Sciatic nerve (tissue), 2 donors: Measurements from ENCODE around the gene RBM28. TPM values are rescaled to one million over a fixed set of nuclear protein-coding genes. Genes with fewer than 3 reads are reported as not detected.

ENCODE experiments used
- ATAC-seq: fragments of 200-7000 bp; cut with Tn5 transposase; one replicate; pipeline ENCODE4 v1.9.1; 2020; ENCODE audit warnings: mild to moderate bottlenecking, moderate library complexity
- DNase-seq: peaks from one replicate; pipeline ENCODE4 v3.0.0-alpha.2; 2020; ENCODE audit warnings: low spot score
- intact Hi-C: fragments of 100-400 bp; cut with DNase I; formaldehyde crosslinking; loops from one replicate; pipeline ENCODE4 v1.14.2; 2022
- total RNA-seq: library from RNA; stranded (reverse); fragmentation: NEBNext Ultra II Directional; extraction: Animal tissue kit (Norgen Biotek cat#: 25700); gene quantifications from one replicate; pipeline ENCODE4 v1.2.1, GENCODE V29; 2021
- donor health status: DM: no; HTN: no; CAD: no.
- donor health status: DM: no; HTN: no; CAD: no.

Gene RBM28
- total RNA-seq, 1 donor from 2014 or later, result 49.6 TPM

DNA sequence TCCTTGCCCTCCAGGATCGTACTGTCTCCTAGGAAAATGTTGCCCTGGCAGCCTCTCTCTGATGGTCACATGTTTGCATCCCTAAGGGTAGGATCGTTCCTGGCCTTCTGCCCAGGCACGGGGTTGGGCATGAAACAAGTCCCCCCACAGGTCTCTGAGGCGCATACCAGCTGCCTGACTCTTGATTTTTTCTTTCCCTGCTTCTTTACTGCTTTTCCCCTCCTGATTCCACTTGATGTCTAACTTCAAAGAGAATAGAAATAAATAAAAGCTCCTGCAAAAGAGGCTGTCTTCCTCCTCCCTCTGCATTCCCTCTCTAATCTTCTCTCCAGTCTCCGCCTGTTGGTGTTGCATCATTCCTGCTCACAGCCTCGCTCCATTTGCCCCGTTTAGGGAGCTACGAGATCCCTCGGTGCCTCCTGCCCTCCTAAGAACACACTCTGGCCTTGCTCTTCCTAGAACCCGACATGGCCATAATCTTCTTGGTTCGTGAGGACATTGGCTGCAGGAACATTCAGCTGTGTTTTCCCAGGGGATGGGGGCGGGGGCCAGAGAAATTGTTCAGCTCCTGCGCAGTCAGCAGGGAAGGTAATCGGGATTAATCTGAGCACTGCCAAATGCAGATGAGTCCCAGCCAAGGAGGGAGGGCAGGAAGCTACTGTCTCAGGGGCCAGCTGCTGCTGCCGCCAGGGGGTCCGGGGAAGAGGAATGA is 76.7 kb downstream of the RBM28 start:
- intact Hi-C loops, result no loop called here
- peak; percentile 67 for DNase-seq
- peak; percentile 82 for ATAC-seq

DNA sequence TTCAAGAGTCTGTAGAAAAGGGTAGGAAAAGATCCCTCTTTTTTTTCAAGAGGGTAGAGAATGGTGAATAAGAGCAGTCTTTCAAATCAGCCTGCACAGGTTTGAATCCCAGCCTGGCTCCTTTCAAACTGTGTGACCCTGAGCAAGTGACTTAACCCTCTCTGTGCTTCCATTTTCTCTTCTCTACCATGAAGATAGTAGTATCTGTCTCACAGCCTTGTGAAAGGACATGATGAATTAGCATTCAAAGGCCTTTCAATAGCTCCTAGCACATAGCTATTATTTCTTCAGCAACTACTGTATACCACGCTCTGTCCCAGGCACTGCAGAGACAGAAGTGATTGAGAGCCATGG is 77.2 kb downstream of the RBM28 start:
- ATAC-seq, result no peak
- DNase-seq, result no peak
- intact Hi-C loops, result no loop called here

DNA sequence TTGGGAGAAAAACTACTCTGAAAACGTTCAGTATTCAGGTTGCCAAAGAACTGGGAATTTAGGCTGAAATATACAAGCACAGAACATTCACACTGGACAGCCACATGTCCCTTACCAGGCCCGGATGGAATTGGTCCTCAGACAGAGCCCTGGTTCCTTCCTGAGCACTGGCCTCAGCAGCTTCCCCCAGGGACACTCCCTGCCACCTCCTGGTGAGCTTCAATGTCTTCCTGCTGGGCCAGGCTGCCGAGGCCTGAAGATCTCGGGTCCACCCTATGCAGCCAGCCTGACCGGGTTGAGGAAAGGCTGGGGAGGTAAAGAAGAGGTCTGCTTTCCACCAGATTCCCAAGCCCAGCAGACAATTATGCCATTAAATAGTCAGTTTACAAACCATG is 77.8 kb downstream of the RBM28 start:
- intact Hi-C loops, result no loop called here
- ATAC-seq (no peak), DNase-seq (no peak)

DNA sequence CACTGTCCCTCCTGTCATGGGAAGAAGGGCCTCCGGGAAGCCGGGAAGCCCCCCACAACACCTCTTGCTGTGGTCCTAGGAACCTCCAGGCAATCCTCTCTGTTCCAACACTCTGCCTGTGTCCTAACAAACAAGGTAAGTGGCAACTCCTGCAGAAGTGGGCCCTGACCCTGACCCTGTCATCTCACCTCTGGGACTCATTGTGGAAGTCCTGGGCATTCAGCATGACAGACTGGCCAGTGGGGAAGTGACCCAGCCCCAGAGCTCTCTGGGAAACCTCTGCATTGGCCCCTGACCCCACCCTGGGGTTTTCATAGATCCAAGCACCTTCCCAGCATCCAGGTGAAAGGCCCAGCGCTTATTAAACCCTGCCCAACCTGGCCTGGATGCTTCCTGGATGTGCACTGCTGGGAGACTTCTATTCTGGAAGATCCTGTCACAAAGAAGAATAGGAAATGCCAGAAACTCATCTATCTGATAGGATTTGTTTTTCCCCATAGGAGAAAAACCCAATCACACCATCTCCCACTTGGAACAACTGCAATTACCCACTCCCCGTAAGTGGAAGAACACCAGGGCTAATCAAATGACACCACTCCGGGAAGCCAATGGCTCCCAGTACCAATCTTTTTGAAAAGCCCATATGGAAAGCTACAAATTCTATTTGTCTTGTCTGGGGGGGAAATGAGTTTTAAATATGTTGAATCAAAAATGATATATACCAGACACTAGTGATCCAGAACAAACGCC is 78.4 kb downstream of the RBM28 start:
- intact Hi-C loops, result no loop called here
- DNase-seq, result no peak
- ATAC-seq, result no peak

DNA sequence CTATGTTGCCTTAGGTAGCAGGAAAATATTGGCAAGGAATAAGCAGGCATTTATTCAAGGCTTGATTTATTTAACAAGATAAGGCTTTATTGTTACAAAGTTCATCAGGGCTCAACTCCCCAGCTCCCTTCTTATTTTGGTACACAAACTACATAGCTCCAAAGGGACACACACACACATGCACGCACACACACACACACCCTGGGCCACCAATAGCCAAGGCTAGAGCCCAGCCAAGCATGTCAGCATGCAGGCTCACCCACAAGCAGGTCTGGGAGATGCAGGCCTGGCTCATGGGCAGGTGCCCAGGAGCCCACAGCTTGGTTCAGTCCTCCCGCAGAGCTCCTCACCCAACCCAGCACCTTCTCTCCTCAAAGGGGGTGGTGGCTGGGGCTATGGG is 79.2 kb downstream of the RBM28 start:
- intact Hi-C loops, result no loop called here
- DNase-seq, result no peak
- ATAC-seq, result no peak

GRCh38 chr7:128263420-128263819 is 80.3 kb downstream of the RBM28 start:
- intact Hi-C loops, result no loop called here
- ATAC-seq (no peak), DNase-seq (no peak)

- ATAC-seq (no peak), DNase-seq (no peak)
- intact Hi-C loops, result no loop called here
Observed at GRCh38 chr7:128262273-128263028, 81.3 kb downstream of the RBM28 start.

DNA sequence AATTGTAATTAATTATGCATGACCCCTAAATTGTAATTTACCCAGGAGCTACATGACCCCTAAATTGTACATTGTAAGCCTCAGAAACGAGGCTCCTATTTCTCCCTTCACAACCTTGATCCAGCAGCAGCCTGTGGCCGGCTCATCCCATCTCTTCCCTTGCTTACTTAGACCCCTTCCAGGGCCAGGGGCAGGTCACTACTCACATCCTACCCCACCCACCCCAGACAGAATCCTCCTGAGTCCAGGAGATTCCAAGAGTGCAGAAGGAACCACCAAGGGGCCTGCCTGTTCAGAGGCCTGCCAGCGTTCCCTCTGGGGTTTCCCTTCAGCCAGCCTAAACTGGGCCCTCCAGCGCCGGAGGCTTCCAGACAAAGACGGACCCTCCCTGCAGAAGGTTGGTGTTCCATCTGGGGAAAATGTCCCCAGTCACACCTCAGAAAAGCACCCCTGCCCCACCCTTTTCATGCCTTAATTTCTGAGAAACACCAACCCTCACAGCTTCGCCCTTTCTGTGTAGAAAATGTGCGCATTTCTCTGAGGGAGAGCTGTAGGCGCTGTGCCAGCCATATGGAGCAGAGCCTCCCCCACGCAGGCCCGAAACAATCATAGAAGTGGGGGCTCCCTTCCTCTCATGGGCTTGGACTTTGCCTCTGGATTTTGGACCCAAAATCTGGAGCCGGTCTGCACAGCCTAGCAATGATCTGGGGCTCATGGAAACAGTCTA is 83.5 kb downstream of the RBM28 start:
- intact Hi-C loops, result no loop called here
- DNase-seq (no peak), ATAC-seq (no peak)

- ATAC-seq, result no peak
- intact Hi-C loops, result no loop called here
- no peak for DNase-seq
Observed at GRCh38 chr7:128259131-128260061, 84.3 kb downstream of the RBM28 start.

DNA sequence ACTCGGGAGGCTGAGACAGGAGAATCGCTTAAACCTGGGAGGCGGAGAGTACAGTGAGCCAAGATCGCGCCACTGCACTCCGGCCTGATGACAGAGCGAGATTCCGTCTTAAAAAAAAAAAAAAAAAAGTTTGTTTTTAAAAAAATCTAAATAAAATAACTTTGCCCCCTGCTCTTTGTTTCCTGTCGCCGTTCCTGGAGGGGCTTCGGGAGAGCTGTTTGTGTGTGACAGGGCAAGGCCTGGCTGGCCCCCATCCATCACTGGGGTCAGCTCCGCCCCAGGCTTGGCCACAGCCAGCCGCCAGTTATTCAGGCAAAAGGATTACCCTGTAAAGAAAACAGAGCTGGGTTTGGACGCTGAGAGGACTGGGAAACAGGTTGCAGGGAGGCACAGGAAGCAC is 86.2 kb downstream of the RBM28 start:
- ATAC-seq (peak; percentile 30), DNase-seq (no peak)
- intact Hi-C loops, result no loop called here

- no peak for DNase-seq
- intact Hi-C loops, result no loop called here
- no peak for ATAC-seq
Observed at GRCh38 chr7:128255271-128255670, 88.4 kb downstream of the RBM28 start.

- ATAC-seq (no peak), DNase-seq (no peak)
- intact Hi-C loops, result no loop called here
Observed at GRCh38 chr7:128254470-128254869, 89.2 kb downstream of the RBM28 start.

GRCh38 chr7:128253701-128254100 is 90.0 kb downstream of the RBM28 start:
- DNase-seq (no peak), ATAC-seq (no peak)
- intact Hi-C loops, result no loop called here

DNA sequence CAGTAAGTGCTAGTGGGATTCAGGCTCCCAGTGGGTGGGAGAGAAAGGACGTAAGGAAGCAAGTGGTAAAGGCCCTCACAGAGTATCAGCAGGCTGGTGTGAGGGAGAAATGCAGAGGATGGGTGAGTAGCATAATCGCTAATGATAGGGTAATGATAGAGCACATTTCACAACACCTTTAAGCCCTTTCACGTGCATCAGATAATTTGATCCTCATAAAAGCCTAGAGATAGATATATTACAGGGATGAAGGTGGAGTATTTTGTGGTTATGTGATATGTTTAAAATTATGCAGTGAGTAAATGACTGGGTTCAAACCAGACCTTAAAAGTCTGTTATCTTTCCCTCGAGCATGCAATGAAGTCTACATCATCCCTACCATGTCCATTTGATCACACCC is 92.4 kb downstream of the RBM28 start:
- ATAC-seq, result no peak
- intact Hi-C loops, result no loop called here
- no peak for DNase-seq

Other genes with a start within 250 kb of the RBM28 start
- 7.2 TPM for gene LEP, start 102.6 kb downstream of the RBM28 start, total RNA-seq
- 4.0 TPM for gene PRRT4, start 17.8 kb upstream of the RBM28 start, total RNA-seq
- 49.3 TPM for gene IMPDH1, start 66.1 kb upstream of the RBM28 start, total RNA-seq
- gene HILPDA, start 112.0 kb upstream of the RBM28 start, total RNA-seq, result 49.4 TPM
- 23.3 TPM for gene METTL2B, start 132.8 kb upstream of the RBM28 start, total RNA-seq